Lower leg skin (tissue), 3 donors: ENCODE data around the gene ADGRV1.

ENCODE experiments used
- CTCF ChIP-seq, 3 donors: fragments of 450-650 bp; IDR thresholded peaks; one replicate each; pipeline ENCODE4 v1.5.1; 2016; ENCODE audit warnings: antibody characterized with exemption in 3 of 3, mild to moderate bottlenecking in 3 of 3, moderate library complexity in 2 of 3
- POLR2A ChIP-seq, 2 donors: fragments of 450-650 bp; IDR thresholded peaks; one replicate each; pipeline ENCODE4 v1.6.1; 2016 to 2017; ENCODE audit warnings: antibody characterized with exemption in 2 of 2, mild to moderate bottlenecking in 1 of 2, moderate library complexity in 1 of 2

- TF ChIP-seq CTCF (IDR thresholded peaks at IDR 0.05): no peak
- TF ChIP-seq POLR2A (IDR thresholded peaks at IDR 0.05): no peak
Observed at GRCh38 chr5:91194824-91195381, 636.3 kb downstream of the ADGRV1 start.
